ENCODE measurements around the gene RFX2. TPM values are rescaled to one million over a fixed set of nuclear protein-coding genes. Genes with fewer than 3 reads are reported as not detected.

Gene RFX2
- polyA plus RNA-seq, 4 donors, result 6.4 to 8.5 (median 7.6) TPM

- DNase-seq (ENCODE audit: low read depth in 4 of 4, low spot score in 3 of 4), result no peak
Measured at GRCh38 chr19:5960005-5961001, 150.0 kb downstream of the RFX2 start.

GRCh38 chr19:5959260-5960004, 150.9 kb downstream of the RFX2 start:
- no peak for DNase-seq (ENCODE audit: low read depth in 4 of 4, low spot score in 3 of 4)

GRCh38 chr19:5958851-5959122, 151.5 kb downstream of the RFX2 start:
- no peak for DNase-seq (ENCODE audit: low read depth in 4 of 4, low spot score in 3 of 4)

GRCh38 chr19:5958074-5958850, 152.0 kb downstream of the RFX2 start:
- no peak for DNase-seq (ENCODE audit: low read depth in 4 of 4, low spot score in 3 of 4)

GRCh38 chr19:5957170-5957569, 153.1 kb downstream of the RFX2 start:
- DNase-seq (ENCODE audit: low read depth in 4 of 4, low spot score in 3 of 4), result no peak

- no peak for DNase-seq (ENCODE audit: low read depth in 4 of 4, low spot score in 3 of 4)
Measured at GRCh38 chr19:5956728-5957127, 153.6 kb downstream of the RFX2 start.

- no peak for DNase-seq (ENCODE audit: low read depth in 4 of 4, low spot score in 3 of 4)
Measured at GRCh38 chr19:5956323-5956722, 154.0 kb downstream of the RFX2 start.

- DNase-seq (ENCODE audit: low read depth in 4 of 4, low spot score in 3 of 4), result no peak
Measured at GRCh38 chr19:5955636-5955935, 154.7 kb downstream of the RFX2 start.

GRCh38 chr19:5954293-5954692, 156.0 kb downstream of the RFX2 start:
- DNase-seq (ENCODE audit: low read depth in 4 of 4, low spot score in 3 of 4), result no peak

- DNase-seq (ENCODE audit: low read depth in 4 of 4, low spot score in 3 of 4), result no peak
Measured at GRCh38 chr19:5953680-5954213, 156.6 kb downstream of the RFX2 start.

GRCh38 chr19:5953030-5953589, 157.2 kb downstream of the RFX2 start:
- no peak for DNase-seq (ENCODE audit: low read depth in 4 of 4, low spot score in 3 of 4)

- no peak for DNase-seq (ENCODE audit: low read depth in 4 of 4, low spot score in 3 of 4)
Measured at GRCh38 chr19:5952193-5953029, 157.9 kb downstream of the RFX2 start.

- DNase-seq (ENCODE audit: low read depth in 4 of 4, low spot score in 3 of 4), result no peak
Measured at GRCh38 chr19:5951338-5951861, 158.9 kb downstream of the RFX2 start.

- DNase-seq (ENCODE audit: low read depth in 4 of 4, low spot score in 3 of 4), result no peak
Measured at GRCh38 chr19:5950741-5951140, 159.6 kb downstream of the RFX2 start.

GRCh38 chr19:5949792-5950305, 160.5 kb downstream of the RFX2 start:
- DNase-seq (ENCODE audit: low read depth in 4 of 4, low spot score in 3 of 4), result no peak

- no peak for DNase-seq (ENCODE audit: low read depth in 4 of 4, low spot score in 3 of 4)
Measured at GRCh38 chr19:5948752-5949564, 161.3 kb downstream of the RFX2 start.

- DNase-seq (ENCODE audit: low read depth in 4 of 4, low spot score in 3 of 4), result no peak
Measured at GRCh38 chr19:5947435-5947834, 162.9 kb downstream of the RFX2 start.

- DNase-seq (ENCODE audit: low read depth in 4 of 4, low spot score in 3 of 4), result no peak
Measured at GRCh38 chr19:5943623-5944022, 166.7 kb downstream of the RFX2 start.

Measured in right renal pelvis (tissue), 4 donors.